Kidney epithelial cell (primary cell): Measurements from ENCODE around the gene PRSS3. TPM values are rescaled to one million over a fixed set of nuclear protein-coding genes. Genes with fewer than 3 reads are reported as not detected.
"Not testable (repeated sequence)": the region's sequence is repeated elsewhere in the genome, so short reads cannot be mapped to it uniquely, and the experiment has no call there.

Experiments
- DNase-seq: peaks from one replicate; pipeline ENCODE4 v3.0.0-alpha.2; 2010; ENCODE audit warnings: low read depth
- H3K27me3 ChIP-seq: 2 replicates; pipeline ENCODE4 v1.6.0; 2011; ENCODE audit warnings: low read length; ENCODE audit not compliant: control insufficient read depth, insufficient read depth
- H3K36me3 ChIP-seq: 2 replicates; pipeline ENCODE4 v1.5.1; 2011; ENCODE audit warnings: low read length; ENCODE audit not compliant: control insufficient read depth, insufficient read depth
- H3K4me3 ChIP-seq: 2 replicates; pipeline ENCODE4 v1.5.1; 2011; ENCODE audit warnings: low read depth, mild to moderate bottlenecking, control low read depth, low read length
- total RNA-seq: library from RNA; depleted of rRNA; stranded (reverse); fragments of >200 nt; gene quantifications from 2 replicates; pipeline ENCODE4 v1.2.3, GENCODE V29; 2015
- TF ChIP-seq, protein P1 (sequence below): IDR thresholded peaks from 2 replicates; pipeline ENCODE4 v1.5.1; 2011; ENCODE audit warnings: mild to moderate bottlenecking, moderate library complexity, low read length, control low read depth, inconsistent platforms; ENCODE audit not compliant: insufficient read depth, poor library complexity, severe bottlenecking

The PRSS3 gene
- total RNA-seq, 1 donor from 2014 or later, result 5.1 TPM

DNA sequence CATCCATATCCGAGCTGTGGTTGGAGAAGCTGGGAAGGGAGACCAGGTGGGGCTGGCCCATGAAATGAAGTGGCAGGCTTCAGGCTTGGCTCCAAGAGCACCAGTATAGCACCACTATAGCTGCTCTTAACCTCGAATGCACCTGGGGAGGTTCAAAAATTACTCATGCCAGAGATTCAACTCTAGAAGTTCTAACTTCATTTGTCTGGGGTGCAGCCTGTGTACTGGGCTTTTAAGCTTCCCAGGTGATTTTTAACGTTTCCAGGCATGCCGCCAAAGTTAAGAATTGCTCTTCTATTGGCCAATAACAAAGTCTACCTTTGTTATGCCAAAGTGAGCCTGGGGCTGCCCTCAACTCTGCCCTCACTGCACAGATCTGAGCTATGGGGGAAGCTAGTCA, 458 bp downstream of the PRSS3 start:
- TF ChIP-seq, protein P1, sequence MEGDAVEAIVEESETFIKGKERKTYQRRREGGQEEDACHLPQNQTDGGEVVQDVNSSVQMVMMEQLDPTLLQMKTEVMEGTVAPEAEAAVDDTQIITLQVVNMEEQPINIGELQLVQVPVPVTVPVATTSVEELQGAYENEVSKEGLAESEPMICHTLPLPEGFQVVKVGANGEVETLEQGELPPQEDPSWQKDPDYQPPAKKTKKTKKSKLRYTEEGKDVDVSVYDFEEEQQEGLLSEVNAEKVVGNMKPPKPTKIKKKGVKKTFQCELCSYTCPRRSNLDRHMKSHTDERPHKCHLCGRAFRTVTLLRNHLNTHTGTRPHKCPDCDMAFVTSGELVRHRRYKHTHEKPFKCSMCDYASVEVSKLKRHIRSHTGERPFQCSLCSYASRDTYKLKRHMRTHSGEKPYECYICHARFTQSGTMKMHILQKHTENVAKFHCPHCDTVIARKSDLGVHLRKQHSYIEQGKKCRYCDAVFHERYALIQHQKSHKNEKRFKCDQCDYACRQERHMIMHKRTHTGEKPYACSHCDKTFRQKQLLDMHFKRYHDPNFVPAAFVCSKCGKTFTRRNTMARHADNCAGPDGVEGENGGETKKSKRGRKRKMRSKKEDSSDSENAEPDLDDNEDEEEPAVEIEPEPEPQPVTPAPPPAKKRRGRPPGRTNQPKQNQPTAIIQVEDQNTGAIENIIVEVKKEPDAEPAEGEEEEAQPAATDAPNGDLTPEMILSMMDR, result no peak
- DNase-seq, result no peak
- Histone ChIP-seq H3K36me3 (no peaks in the 10 kb centered on the region), H3K4me3 (no peak overlapping the region), H3K27me3 (no peaks in the 10 kb centered on the region)

GRCh38 chr9:33796679-33797078, 1.3 kb downstream of the PRSS3 start:
- DNase-seq, H3K27me3 ChIP-seq, H3K36me3 ChIP-seq, H3K4me3 ChIP-seq: not testable (repeated sequence)

DNA sequence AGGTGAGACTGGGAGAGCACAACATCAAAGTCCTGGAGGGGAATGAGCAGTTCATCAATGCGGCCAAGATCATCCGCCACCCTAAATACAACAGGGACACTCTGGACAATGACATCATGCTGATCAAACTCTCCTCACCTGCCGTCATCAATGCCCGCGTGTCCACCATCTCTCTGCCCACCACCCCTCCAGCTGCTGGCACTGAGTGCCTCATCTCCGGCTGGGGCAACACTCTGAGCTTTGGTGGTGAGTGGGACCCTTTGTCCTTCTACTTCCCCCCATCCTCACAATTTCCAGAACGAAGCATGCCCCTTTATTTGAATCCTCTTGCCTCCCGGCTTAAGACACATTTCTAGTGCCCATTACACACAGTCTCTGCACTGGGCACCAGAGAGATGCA, 2.5 kb downstream of the PRSS3 start:
- H3K36me3 ChIP-seq, result no peaks in the 10 kb centered on the region
- H3K4me3 ChIP-seq, result no peak overlapping the region
- TF ChIP-seq, protein P1, result no peak
- no peak for DNase-seq
- H3K27me3 ChIP-seq, result no peaks in the 10 kb centered on the region

DNA sequence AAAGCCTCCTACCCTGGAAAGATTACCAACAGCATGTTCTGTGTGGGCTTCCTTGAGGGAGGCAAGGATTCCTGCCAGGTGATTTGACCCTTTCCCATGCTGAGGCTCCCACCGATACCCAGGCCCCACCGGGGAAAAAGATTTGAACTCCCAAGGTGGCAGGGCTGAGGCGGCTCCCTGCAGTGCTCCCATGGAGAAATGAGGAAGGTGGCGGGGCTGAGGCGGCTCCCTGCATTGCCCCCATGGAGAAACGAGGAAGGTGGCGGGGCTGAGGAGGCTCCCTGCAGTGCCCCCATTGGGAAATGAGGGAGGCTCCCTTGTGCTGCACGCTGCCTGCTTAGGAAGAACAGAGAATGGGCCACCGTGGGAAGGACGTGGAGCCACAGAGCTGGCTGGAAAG, 3.2 kb downstream of the PRSS3 start:
- TF ChIP-seq, protein P1, result no peak
- Histone ChIP-seq H3K4me3 (no peak overlapping the region), H3K36me3 (no peaks in the 10 kb centered on the region), H3K27me3 (no peaks in the 10 kb centered on the region)
- DNase-seq, result no peak

DNA sequence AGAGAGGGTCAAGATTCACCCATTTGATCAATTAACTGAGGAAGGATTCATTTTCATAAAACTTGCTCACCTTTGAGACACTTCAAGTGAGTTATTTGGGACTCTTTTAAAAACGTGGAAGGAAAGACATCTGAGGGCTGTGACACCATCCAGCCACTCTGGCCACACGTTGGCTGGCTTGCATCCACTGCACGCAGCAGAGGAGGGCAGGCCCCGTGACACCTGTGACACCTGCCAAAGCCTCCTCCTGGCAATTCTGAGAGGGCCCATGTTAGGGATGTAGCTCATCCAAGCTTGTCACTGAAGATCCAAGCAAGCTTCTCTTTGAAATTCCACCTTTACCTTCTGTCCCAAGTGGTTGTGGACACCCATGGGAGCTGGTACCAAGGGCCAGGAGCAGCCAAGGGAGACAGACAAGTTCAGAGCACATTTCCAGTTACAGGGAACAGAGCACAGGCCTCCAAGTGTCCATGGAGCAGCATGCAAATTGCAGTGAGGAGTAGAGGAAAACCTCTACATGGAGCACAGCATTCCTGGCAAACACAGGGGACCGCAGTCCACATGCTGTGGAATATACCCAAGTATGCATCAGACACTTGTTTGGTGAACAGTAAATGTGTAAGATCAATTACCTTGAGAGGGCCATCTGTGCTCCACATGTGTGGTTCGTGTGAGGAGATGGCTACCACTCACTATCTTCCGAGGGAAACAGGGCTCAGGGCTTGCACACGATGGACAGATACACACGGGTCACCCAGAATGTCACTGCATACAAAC, 4.8 kb downstream of the PRSS3 start:
- Histone ChIP-seq H3K27me3 (no peaks in the 10 kb centered on the region), H3K36me3 (no peaks in the 10 kb centered on the region), H3K4me3 (no peak overlapping the region)
- TF ChIP-seq, protein P1, result no peak
- no peak for DNase-seq

DNA sequence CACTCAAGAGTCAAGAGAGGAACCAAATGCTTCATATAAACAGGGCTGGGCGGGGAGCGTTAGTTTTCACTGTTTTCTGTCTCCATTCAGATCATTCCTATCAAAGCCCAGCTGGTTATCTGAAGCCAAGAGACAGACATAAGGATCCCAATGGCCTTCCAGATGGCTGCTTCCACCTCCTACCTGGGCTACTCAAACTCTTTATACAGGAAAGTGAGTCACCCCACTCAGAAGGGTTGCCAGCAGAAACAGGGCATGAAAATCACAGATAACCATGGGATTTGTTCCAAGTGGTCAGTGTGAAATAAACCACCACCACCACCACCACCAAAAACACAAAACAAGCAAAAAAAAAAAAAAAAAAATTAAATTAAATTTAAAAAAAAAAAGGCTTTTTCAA, 5.5 kb downstream of the PRSS3 start:
- Histone ChIP-seq H3K36me3 (no peaks in the 10 kb centered on the region), H3K27me3 (no peaks in the 10 kb centered on the region), H3K4me3 (no peak overlapping the region)
- TF ChIP-seq, protein P1, result no peak
- no peak for DNase-seq

- H3K4me3 ChIP-seq, DNase-seq, H3K27me3 ChIP-seq, H3K36me3 ChIP-seq: not testable (repeated sequence)
Observed at GRCh38 chr9:33801943-33802500, 6.7 kb downstream of the PRSS3 start.

DNA sequence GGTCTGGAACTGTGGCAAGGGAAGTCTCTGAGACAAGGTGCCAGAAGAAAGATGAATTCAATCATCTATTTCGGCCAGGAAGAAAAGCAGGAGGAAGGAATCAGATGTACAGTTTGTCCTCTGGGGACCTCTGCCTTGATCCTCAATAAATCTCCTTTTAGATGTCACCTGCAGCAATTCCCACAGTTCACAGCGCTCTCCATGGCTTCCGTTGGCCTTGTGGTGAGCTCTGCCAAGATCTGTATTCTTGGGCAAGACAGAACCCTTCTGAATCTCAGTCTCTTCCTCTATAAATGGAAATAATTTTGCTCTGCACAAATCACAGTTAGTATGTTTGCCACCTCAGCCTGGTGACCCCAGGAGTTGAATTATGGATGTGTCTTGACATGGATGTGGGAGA, 8.8 kb downstream of the PRSS3 start:
- not testable (repeated sequence) for H3K27me3 ChIP-seq, DNase-seq, H3K4me3 ChIP-seq, H3K36me3 ChIP-seq

DNA sequence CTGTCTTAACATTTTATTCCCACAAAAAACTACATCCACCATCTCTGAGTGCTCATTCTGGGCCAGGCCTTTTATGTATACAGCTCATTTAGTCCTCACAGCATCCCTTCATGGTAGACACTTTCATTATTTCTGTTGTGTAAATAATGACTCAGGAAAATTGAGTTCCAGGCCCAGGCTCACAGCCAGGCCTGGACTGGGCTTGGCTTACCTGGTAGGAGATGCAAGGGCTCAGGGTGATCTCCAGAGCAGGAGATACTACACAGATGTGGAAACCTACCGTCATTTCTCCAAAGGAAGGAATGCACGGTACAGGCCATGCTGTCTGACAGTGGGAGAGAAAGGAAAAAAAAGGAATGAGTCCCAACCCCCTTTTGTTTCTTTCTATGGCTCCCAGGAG, 11.8 kb downstream of the PRSS3 start:
- H3K27me3 ChIP-seq, H3K4me3 ChIP-seq, DNase-seq, H3K36me3 ChIP-seq: not testable (repeated sequence)

DNA sequence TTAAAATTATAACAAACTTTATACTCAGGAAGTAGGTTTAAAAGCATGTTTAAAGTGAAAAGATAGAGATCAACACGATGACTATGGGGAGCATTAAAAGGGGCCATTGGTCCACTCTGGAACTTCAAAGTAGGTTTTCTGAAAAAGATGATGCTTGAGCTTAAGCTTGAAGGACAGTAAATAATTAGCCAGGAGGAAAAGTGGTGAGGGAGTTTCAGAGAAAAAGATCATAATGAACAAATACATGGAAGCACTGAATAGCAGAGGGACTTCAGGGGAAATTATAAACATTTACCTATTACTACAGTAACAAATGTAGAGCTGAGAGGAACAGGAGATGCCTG, 13.6 kb downstream of the PRSS3 start:
- not testable (repeated sequence) for H3K36me3 ChIP-seq

More for the DNA sequence above, 13.6 kb downstream of the PRSS3 start:
- not testable (repeated sequence) for H3K27me3 ChIP-seq, DNase-seq, H3K4me3 ChIP-seq
